ENCODE measurements around the gene FUBP1. TPM values are rescaled to one million over a fixed set of nuclear protein-coding genes. Genes with fewer than 3 reads are reported as not detected.

FUBP1 gene
- total and polyA plus RNA-seq, 2 of the 8 experiments (the other 6 are each of a cell fraction or from before 2014, with no cell fraction given) = 184 to 201 TPM

DNA sequence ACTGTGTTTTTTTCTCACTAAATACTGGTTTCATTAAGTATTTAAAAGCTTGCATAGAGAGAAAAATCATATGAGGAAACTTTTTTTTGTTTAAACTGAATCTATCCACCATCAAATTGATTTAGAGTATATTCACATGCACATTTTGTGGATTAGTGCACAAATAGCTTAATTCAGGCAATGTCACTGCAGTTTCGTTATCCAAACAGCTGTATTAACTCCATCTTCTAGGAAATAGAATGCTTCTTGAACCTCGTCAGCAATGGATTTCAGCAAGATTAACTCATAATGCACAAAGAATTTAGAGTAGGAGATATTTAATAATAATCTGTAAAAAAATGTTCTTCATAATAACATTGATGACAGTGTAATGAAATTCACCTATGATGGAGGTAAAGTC, 52.9 kb downstream of the FUBP1 start:
- no peak overlapping the region for H3K23ac ChIP-seq (ENCODE audit: insufficient read length)
- no peaks in the 10 kb centered on the region for H3K23me2 ChIP-seq (ENCODE audit: low read depth, low read length)
- H2BK15ac ChIP-seq (ENCODE audit: low read length) = no peak overlapping the region
- WGBS, 2 experiments (ENCODE audit: extremely low coverage in 1 of 2, insufficient coverage in 1 of 2, insufficient read length in 1 of 2, insufficient replicate concordance in 2 of 2, low coverage in 1 of 2, low lambda C conversion rate in 2 of 2, missing lambda C conversion rate in 1 of 2) = 86% methylated on average over 2 of the region's 2 CpGs; no CpG with 5 or more reads in 1 of the 2 experiments
- H4K91ac ChIP-seq (replicated peaks; ENCODE audit: insufficient read length, low read length) = no peak overlapping the region
- no peaks in the 10 kb centered on the region for H3K27me3 ChIP-seq (replicated peaks in 1 of 4; ENCODE audit: control insufficient read depth in 3 of 4, extremely low read depth in 1 of 4, insufficient read depth in 3 of 4, low read length in 3 of 4)
- H3K18ac ChIP-seq (ENCODE audit: extremely low read depth, low read length) = no peak overlapping the region
- H3K79me2 ChIP-seq (ENCODE audit: control insufficient read depth in 1 of 2, insufficient read depth in 2 of 2, low read length in 2 of 2) = no peaks in the 10 kb centered on the region
- TF ChIP-seq KDM5A (IDR thresholded peaks at IDR 0.05; ENCODE audit: low read length) (no peak), EZH2 (IDR thresholded peaks at IDR 0.05; ENCODE audit: low read depth, low read length, severe bottlenecking) (no peak), TCF12 (IDR thresholded peaks at IDR 0.05; ENCODE audit: low read depth, low read length) (no peak), ZNF274 (IDR thresholded peaks at IDR 0.05; ENCODE audit: borderline replicate concordance, extremely low read depth, low read length) (no peak), JUN (IDR thresholded peaks at IDR 0.05; ENCODE audit: low read depth, low read length) (no peak), RBBP5 (IDR thresholded peaks at IDR 0.05; ENCODE audit: borderline replicate concordance, low read depth, low read length) (no peak), SIX5 (IDR thresholded peaks at IDR 0.05; ENCODE audit: low read depth, low read length) (no peak)
- TF ChIP-seq, protein P1, sequence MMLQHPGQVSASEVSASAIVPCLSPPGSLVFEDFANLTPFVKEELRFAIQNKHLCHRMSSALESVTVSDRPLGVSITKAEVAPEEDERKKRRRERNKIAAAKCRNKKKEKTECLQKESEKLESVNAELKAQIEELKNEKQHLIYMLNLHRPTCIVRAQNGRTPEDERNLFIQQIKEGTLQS (IDR thresholded peaks at IDR 0.05; ENCODE audit: insufficient read depth, low read depth, low read length) = no peak
- TF ChIP-seq, protein P2, sequence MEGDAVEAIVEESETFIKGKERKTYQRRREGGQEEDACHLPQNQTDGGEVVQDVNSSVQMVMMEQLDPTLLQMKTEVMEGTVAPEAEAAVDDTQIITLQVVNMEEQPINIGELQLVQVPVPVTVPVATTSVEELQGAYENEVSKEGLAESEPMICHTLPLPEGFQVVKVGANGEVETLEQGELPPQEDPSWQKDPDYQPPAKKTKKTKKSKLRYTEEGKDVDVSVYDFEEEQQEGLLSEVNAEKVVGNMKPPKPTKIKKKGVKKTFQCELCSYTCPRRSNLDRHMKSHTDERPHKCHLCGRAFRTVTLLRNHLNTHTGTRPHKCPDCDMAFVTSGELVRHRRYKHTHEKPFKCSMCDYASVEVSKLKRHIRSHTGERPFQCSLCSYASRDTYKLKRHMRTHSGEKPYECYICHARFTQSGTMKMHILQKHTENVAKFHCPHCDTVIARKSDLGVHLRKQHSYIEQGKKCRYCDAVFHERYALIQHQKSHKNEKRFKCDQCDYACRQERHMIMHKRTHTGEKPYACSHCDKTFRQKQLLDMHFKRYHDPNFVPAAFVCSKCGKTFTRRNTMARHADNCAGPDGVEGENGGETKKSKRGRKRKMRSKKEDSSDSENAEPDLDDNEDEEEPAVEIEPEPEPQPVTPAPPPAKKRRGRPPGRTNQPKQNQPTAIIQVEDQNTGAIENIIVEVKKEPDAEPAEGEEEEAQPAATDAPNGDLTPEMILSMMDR (IDR thresholded peaks at IDR 0.05; ENCODE audit: control extremely low read depth in 1 of 3, insufficient read depth in 1 of 3, low read depth in 1 of 3, low read length in 3 of 3) = no peak
- H3K79me1 ChIP-seq (ENCODE audit: low read depth, low read length) = no peaks in the 10 kb centered on the region
- H3K9ac ChIP-seq (replicated peaks in 1 of 4; ENCODE audit: extremely low read depth in 1 of 4, low read depth in 3 of 4, low read length in 3 of 4) = no peak overlapping the region
- H4K8ac ChIP-seq (ENCODE audit: extremely low read depth, insufficient read depth, low read length) = no peak overlapping the region
- no peak overlapping the region for H3K4me3 ChIP-seq (ENCODE audit: extremely low read depth in 1 of 4, insufficient read depth in 2 of 4, low read depth in 3 of 4, low read length in 4 of 4)
- H2AK5ac ChIP-seq (ENCODE audit: low read depth, low read length) = no peak overlapping the region
- H3K27ac ChIP-seq (ENCODE audit: low read depth, low read length) = no peak overlapping the region
- H3K9me3 ChIP-seq (ENCODE audit: insufficient read depth in 2 of 2, low read depth in 1 of 2, low read length in 1 of 2) = no peaks in the 10 kb centered on the region
- no peak overlapping the region for H3K56ac ChIP-seq (replicated peaks; ENCODE audit: insufficient read length, low read depth, low read length)
- H3K14ac ChIP-seq (ENCODE audit: insufficient read length) = no peak overlapping the region
- no peak overlapping the region for H3K4ac ChIP-seq (replicated peaks; ENCODE audit: insufficient read length, low read depth, low read length)
- no peaks in the 10 kb centered on the region for H3K4me1 ChIP-seq (replicated peaks in 1 of 4; ENCODE audit: control insufficient read depth in 3 of 4, insufficient read depth in 4 of 4, low read length in 3 of 4)
- no peak overlapping the region for H2BK5ac ChIP-seq (ENCODE audit: low read depth, low read length)
- DNase-seq (ENCODE audit: low read depth in 1 of 2, low spot score in 2 of 2) (no peak), FAIRE-seq (no peak)
- no peak overlapping the region for H2BK12ac ChIP-seq (ENCODE audit: low read depth, low read length)
- H3K4me2 ChIP-seq (ENCODE audit: insufficient read depth in 1 of 2, low read depth in 2 of 2, low read length in 2 of 2) = no peak overlapping the region
- no peak overlapping the region for H2BK20ac ChIP-seq (ENCODE audit: low read length)
- H2AFZ ChIP-seq (ENCODE audit: low read length) = no peak overlapping the region
- no peak overlapping the region for H4K5ac ChIP-seq (ENCODE audit: insufficient read length, low read depth, low read length)
- no peak overlapping the region for H2BK120ac ChIP-seq (replicated peaks; ENCODE audit: low read depth, low read length)
- ChIA-PET CTCF (ENCODE audit: partially characterized antibody) (no interaction called here), POLR2A (ENCODE audit: partially characterized antibody) (no interaction called here)
- H4K20me1 ChIP-seq (replicated peaks in 1 of 2; ENCODE audit: control insufficient read depth in 1 of 2, insufficient read depth in 2 of 2, low read length in 2 of 2) = no peaks in the 10 kb centered on the region
- H3K36me3 ChIP-seq (ENCODE audit: control insufficient read depth in 2 of 4, insufficient read depth in 4 of 4, low read length in 3 of 4) = no peaks in the 10 kb centered on the region; a peak in 1 of 8 replicates

All from H1 (cell line).